Measurements from ENCODE around the gene PPT1. TPM values are rescaled to one million over a fixed set of nuclear protein-coding genes. Genes with fewer than 3 reads are reported as not detected.

PPT1 gene
- total and polyA plus RNA-seq, 2 of the 13 experiments (the other 11 are each of a cell fraction or from before 2014, with no cell fraction given), result 129 TPM

GRCh38 chr1:40096977-40097782 is at the start of gene PPT1 (continued):
- TF ChIP-seq USF2 (IDR thresholded peaks at IDR 0.05; ENCODE audit: low read depth, low read length), result peak; percentile 77
- peak; percentile 96 for TF ChIP-seq USF2 (CRISPR knock-in tag; IDR thresholded peaks at IDR 0.05; ENCODE audit: borderline replicate concordance)
- TF ChIP-seq PAXIP1 (CRISPR knock-in tag; conservative IDR thresholded peaks at IDR 0.05), result peak; percentile 42; the same call in 1 of the 2 replicates
- no peak for TF ChIP-seq ZNF550 (CRISPR knock-in tag; IDR thresholded peaks at IDR 0.05; ENCODE audit: borderline replicate concordance)
- peak; percentile 46; the same call in 1 of the 2 replicates for TF ChIP-seq ZNF746 (CRISPR knock-in tag; IDR thresholded peaks at IDR 0.05)
- peak; percentile 74; the same call in 1 of the 2 replicates for TF ChIP-seq ZNF292 (CRISPR knock-in tag; IDR thresholded peaks at IDR 0.05; ENCODE audit: borderline replicate concordance, low read depth)
- TF ChIP-seq MAX (IDR thresholded peaks at IDR 0.05), result peak; percentile 95
- peak; percentile 96 for TF ChIP-seq PHF20 (CRISPR knock-in tag; IDR thresholded peaks at IDR 0.05)
- no peak for TF ChIP-seq HHEX (CRISPR knock-in tag; IDR thresholded peaks at IDR 0.05)
- peak; percentile 47; the same call in 1 of the 2 replicates for TF ChIP-seq MXD1 (CRISPR knock-in tag; IDR thresholded peaks at IDR 0.05)
- TF ChIP-seq ZNF639 (CRISPR knock-in tag; conservative IDR thresholded peaks at IDR 0.05), result peak; percentile 58; the same call in 1 of the 2 replicates
- TF ChIP-seq POLR2A (IDR thresholded peaks at IDR 0.05; ENCODE audit: insufficient read depth in 1 of 2, low read depth in 2 of 2, low read length in 2 of 2), result peak; percentile 77 to 90
- TF ChIP-seq ZNF768 (CRISPR knock-in tag; IDR thresholded peaks at IDR 0.05), result peak; percentile 84; the same call in 1 of the 2 replicates
